ENCODE results near the gene ZCCHC3. TPM values are rescaled to one million over a fixed set of nuclear protein-coding genes. Genes with fewer than 3 reads are reported as not detected.

Gene ZCCHC3
- total and polyA plus RNA-seq, 2 donors (not counting 1 experiment from before 2014, with no cell fraction given): 8.7 to 11.6 TPM

GRCh38 chr20:270517-270916 lies 26.9 kb upstream of the ZCCHC3 start:
- Histone ChIP-seq H3K4me3 (replicated peaks in 1 of 4; ENCODE audit: control extremely low read depth in 1 of 4, insufficient read depth in 1 of 4, low read depth in 3 of 4, low read length in 4 of 4) (no peak overlapping the region), H3K4me2 (ENCODE audit: extremely low read depth, insufficient read depth, low read length) (no peak overlapping the region), H3K4me1 (ENCODE audit: control insufficient read depth, extremely low read depth, insufficient read depth, low read length) (no peaks in the 10 kb centered on the region), H4K20me1 (ENCODE audit: control insufficient read depth, extremely low read depth, insufficient read depth, low read length) (no peaks in the 10 kb centered on the region), H3K79me2 (ENCODE audit: control insufficient read depth, insufficient read depth, low read length) (no peaks in the 10 kb centered on the region), H3K9ac (ENCODE audit: insufficient read depth, low read length) (no peak overlapping the region), H3K9me3 (ENCODE audit: control insufficient read depth, insufficient read depth, low read depth, low read length) (no peaks in the 10 kb centered on the region), H3K27me3 (ENCODE audit: control insufficient read depth, insufficient read depth, low read length) (peaks cover 3% of the 10 kb centered on the region), H3K36me3 (ENCODE audit: control insufficient read depth, insufficient read depth, low read length) (no peaks in the 10 kb centered on the region), H2AFZ (ENCODE audit: low read length) (no peak overlapping the region), H3K27ac (ENCODE audit: insufficient read depth, low read length) (no peak overlapping the region)
- no peak for TF ChIP-seq CTCF (conservative IDR thresholded peaks at IDR 0.05 in 1 of 2, IDR thresholded peaks at IDR 0.05 in 1 of 2; ENCODE audit: low read depth in 1 of 2, low read length in 2 of 2)
- no peak for TF ChIP-seq EZH2 (IDR thresholded peaks at IDR 0.05; ENCODE audit: low read length, missing control alignments)
- no peak for DNase-seq (ENCODE audit: low read depth in 2 of 2)

GRCh38 chr20:271069-271468 lies 26.3 kb upstream of the ZCCHC3 start:
- Histone ChIP-seq H3K27me3 (ENCODE audit: control insufficient read depth, insufficient read depth, low read length) (peaks cover 3% of the 10 kb centered on the region), H3K4me1 (ENCODE audit: control insufficient read depth, extremely low read depth, insufficient read depth, low read length) (no peaks in the 10 kb centered on the region), H3K27ac (ENCODE audit: insufficient read depth, low read length) (no peak overlapping the region), H3K79me2 (ENCODE audit: control insufficient read depth, insufficient read depth, low read length) (no peaks in the 10 kb centered on the region), H4K20me1 (ENCODE audit: control insufficient read depth, extremely low read depth, insufficient read depth, low read length) (no peaks in the 10 kb centered on the region), H3K9ac (ENCODE audit: insufficient read depth, low read length) (no peak overlapping the region), H3K36me3 (ENCODE audit: control insufficient read depth, insufficient read depth, low read length) (no peaks in the 10 kb centered on the region), H3K4me3 (replicated peaks in 1 of 4; ENCODE audit: control extremely low read depth in 1 of 4, insufficient read depth in 1 of 4, low read depth in 3 of 4, low read length in 4 of 4) (no peak overlapping the region), H2AFZ (ENCODE audit: low read length) (no peak overlapping the region), H3K9me3 (ENCODE audit: control insufficient read depth, insufficient read depth, low read depth, low read length) (no peaks in the 10 kb centered on the region), H3K4me2 (ENCODE audit: extremely low read depth, insufficient read depth, low read length) (no peak overlapping the region)
- no peak for DNase-seq (ENCODE audit: low read depth in 2 of 2)
- TF ChIP-seq CTCF (conservative IDR thresholded peaks at IDR 0.05 in 1 of 2, IDR thresholded peaks at IDR 0.05 in 1 of 2; ENCODE audit: low read depth in 1 of 2, low read length in 2 of 2): no peak
- TF ChIP-seq EZH2 (IDR thresholded peaks at IDR 0.05; ENCODE audit: low read length, missing control alignments): no peak

- no peak overlapping the region for H3K27ac ChIP-seq (ENCODE audit: insufficient read depth, low read length)
- H4K20me1 ChIP-seq (ENCODE audit: control insufficient read depth, extremely low read depth, insufficient read depth, low read length): no peaks in the 10 kb centered on the region
- no peak overlapping the region for H3K4me2 ChIP-seq (ENCODE audit: extremely low read depth, insufficient read depth, low read length)
- DNase-seq (ENCODE audit: low read depth in 2 of 2): no peak
- H3K9ac ChIP-seq (ENCODE audit: insufficient read depth, low read length): no peak overlapping the region
- no peaks in the 10 kb centered on the region for H3K4me1 ChIP-seq (ENCODE audit: control insufficient read depth, extremely low read depth, insufficient read depth, low read length)
- no peaks in the 10 kb centered on the region for H3K9me3 ChIP-seq (ENCODE audit: control insufficient read depth, insufficient read depth, low read depth, low read length)
- no peak overlapping the region for H2AFZ ChIP-seq (ENCODE audit: low read length)
- no peak overlapping the region for H3K4me3 ChIP-seq (replicated peaks in 1 of 4; ENCODE audit: control extremely low read depth in 1 of 4, insufficient read depth in 1 of 4, low read depth in 3 of 4, low read length in 4 of 4)
- no peaks in the 10 kb centered on the region for H3K79me2 ChIP-seq (ENCODE audit: control insufficient read depth, insufficient read depth, low read length)
- no peaks in the 10 kb centered on the region for H3K36me3 ChIP-seq (ENCODE audit: control insufficient read depth, insufficient read depth, low read length)
- H3K27me3 ChIP-seq (ENCODE audit: control insufficient read depth, insufficient read depth, low read length): no peaks in the 10 kb centered on the region
- TF ChIP-seq CTCF (conservative IDR thresholded peaks at IDR 0.05 in 1 of 2, IDR thresholded peaks at IDR 0.05 in 1 of 2; ENCODE audit: low read depth in 1 of 2, low read length in 2 of 2) (no peak), EZH2 (IDR thresholded peaks at IDR 0.05; ENCODE audit: low read length, missing control alignments) (no peak)
These were observed 25.8 kb upstream of the ZCCHC3 start for GRCh38 chr20:271528-271927.

Measured in fibroblast of lung (primary cell).